Lower lobe of right lung (tissue), 2 donors: ENCODE data around the gene KRT35. TPM values are rescaled to one million over a fixed set of nuclear protein-coding genes. Genes with fewer than 3 reads are reported as not detected.

Source experiments
- ATAC-seq, 2 donors: fragments of 200-7000 bp; cut with Tn5 transposase; one replicate each; pipeline ENCODE4 v1.9.1; 2020 to 2022; ENCODE audit warnings: mild to moderate bottlenecking in 2 of 2, moderate library complexity in 2 of 2
- DNase-seq: peaks from one replicate; pipeline ENCODE4 v3.0.0-alpha.2; 2020
- H3K27ac ChIP-seq: fragments of 200-600 bp; one replicate; pipeline ENCODE4 v1.8.0; 2022
- H3K27me3 ChIP-seq: fragments of 200-600 bp; one replicate; pipeline ENCODE4 v1.8.0; 2022; ENCODE audit warnings: low read depth
- H3K36me3 ChIP-seq: fragments of 200-600 bp; one replicate; pipeline ENCODE4 v1.8.0; 2022; ENCODE audit warnings: mild to moderate bottlenecking
- H3K4me1 ChIP-seq: fragments of 200-600 bp; one replicate; pipeline ENCODE4 v1.8.0; 2022
- H3K4me3 ChIP-seq: fragments of 200-600 bp; one replicate; pipeline ENCODE4 v1.8.0; 2022; ENCODE audit warnings: mild to moderate bottlenecking
- H3K9me3 ChIP-seq: fragments of 200-600 bp; one replicate; pipeline ENCODE4 v1.8.0; 2022
- CTCF ChIP-seq: fragments of 200-600 bp; IDR thresholded peaks from one replicate; pipeline ENCODE4 v1.8.0; 2022; ENCODE audit warnings: antibody characterized with exemption, mild to moderate bottlenecking
- intact Hi-C: fragments of 100-400 bp; cut with DNase I; formaldehyde crosslinking; loops from one replicate; pipeline ENCODE4 v1.11.0; 2022
- total RNA-seq: library from RNA; stranded (reverse); fragmentation: NEBNext Ultra II Directional; extraction: Animal tissue kit (Norgen Biotek cat#: 25700); gene quantifications from one replicate; pipeline ENCODE4 v1.2.1, GENCODE V29; 2021
- donor health status: DM: no; HTN: yes; CAD: no; lungs with severe emphysema.

KRT35 gene
- total RNA-seq, 1 donor from 2014 or later: not detected

GRCh38 chr17:41524261-41524660 is 43.3 kb upstream of the KRT35 start:
- no peak for ATAC-seq
- peak overlapping the region; percentile 7 for H3K4me3 ChIP-seq
- DNase-seq: no peak
- peaks cover 36% of the 10 kb centered on the region for H3K4me1 ChIP-seq
- intact Hi-C loops: no loop called here
- TF ChIP-seq CTCF: no peak
- peaks cover 24% of the 10 kb centered on the region for H3K27me3 ChIP-seq
- peaks cover 11% of the 10 kb centered on the region for H3K36me3 ChIP-seq
- H3K9me3 ChIP-seq: no peaks in the 10 kb centered on the region
- peak overlapping the region; percentile 31 for H3K27ac ChIP-seq

GRCh38 chr17:41523787-41524186 is 42.8 kb upstream of the KRT35 start:
- peak overlapping the region; percentile 7 for H3K4me3 ChIP-seq

GRCh38 chr17:41523225-41523593 is 42.3 kb upstream of the KRT35 start:
- DNase-seq: no peak
- H3K27ac ChIP-seq: peak overlapping the region; percentile 68
- no peak for TF ChIP-seq CTCF
- H3K4me1 ChIP-seq: peaks cover 35% of the 10 kb centered on the region
- no peaks in the 10 kb centered on the region for H3K9me3 ChIP-seq
- no peak for ATAC-seq
- intact Hi-C loops: no loop called here
- H3K4me3 ChIP-seq: no peak overlapping the region
- H3K27me3 ChIP-seq: peaks cover 15% of the 10 kb centered on the region
- peaks cover 11% of the 10 kb centered on the region for H3K36me3 ChIP-seq

More at GRCh38 chr17:41523787-41524186, 42.8 kb upstream of the KRT35 start:
- peaks cover 11% of the 10 kb centered on the region for H3K36me3 ChIP-seq
- no peaks in the 10 kb centered on the region for H3K9me3 ChIP-seq
- H3K27me3 ChIP-seq: peaks cover 19% of the 10 kb centered on the region
- peak overlapping the region; percentile 11 for H3K27ac ChIP-seq
- intact Hi-C loops: no loop called here
- peaks cover 36% of the 10 kb centered on the region for H3K4me1 ChIP-seq
- DNase-seq (no peak), ATAC-seq (no peak)
- TF ChIP-seq CTCF: no peak

GRCh38 chr17:41522301-41523224 is 41.6 kb upstream of the KRT35 start:
- intact Hi-C loops: no loop called here
- H3K4me3 ChIP-seq: no peak overlapping the region
- no peak for DNase-seq
- ATAC-seq: peak; percentile 9 to 14
- H3K4me1 ChIP-seq: peaks cover 28% of the 10 kb centered on the region
- peaks cover 9% of the 10 kb centered on the region for H3K27me3 ChIP-seq
- H3K9me3 ChIP-seq: no peaks in the 10 kb centered on the region
- peaks cover 11% of the 10 kb centered on the region for H3K36me3 ChIP-seq
- no peak for TF ChIP-seq CTCF
- H3K27ac ChIP-seq: peak overlapping the region; percentile 68

- Histone ChIP-seq H3K4me1 (peaks cover 28% of the 10 kb centered on the region), H3K36me3 (peaks cover 11% of the 10 kb centered on the region), H3K27ac (peak overlapping the region; percentile 68), H3K27me3 (peaks cover under 1% of the 10 kb centered on the region), H3K9me3 (no peaks in the 10 kb centered on the region), H3K4me3 (no peak overlapping the region)
- peak; percentile 83 for DNase-seq
- peak; percentile 85 to 89 for ATAC-seq
- TF ChIP-seq CTCF: no peak
- intact Hi-C loops: no loop called here
Observed at GRCh38 chr17:41521574-41522261, 40.8 kb upstream of the KRT35 start.
